ENCODE results near the gene COQ10A.

The COQ10A gene

DNA sequence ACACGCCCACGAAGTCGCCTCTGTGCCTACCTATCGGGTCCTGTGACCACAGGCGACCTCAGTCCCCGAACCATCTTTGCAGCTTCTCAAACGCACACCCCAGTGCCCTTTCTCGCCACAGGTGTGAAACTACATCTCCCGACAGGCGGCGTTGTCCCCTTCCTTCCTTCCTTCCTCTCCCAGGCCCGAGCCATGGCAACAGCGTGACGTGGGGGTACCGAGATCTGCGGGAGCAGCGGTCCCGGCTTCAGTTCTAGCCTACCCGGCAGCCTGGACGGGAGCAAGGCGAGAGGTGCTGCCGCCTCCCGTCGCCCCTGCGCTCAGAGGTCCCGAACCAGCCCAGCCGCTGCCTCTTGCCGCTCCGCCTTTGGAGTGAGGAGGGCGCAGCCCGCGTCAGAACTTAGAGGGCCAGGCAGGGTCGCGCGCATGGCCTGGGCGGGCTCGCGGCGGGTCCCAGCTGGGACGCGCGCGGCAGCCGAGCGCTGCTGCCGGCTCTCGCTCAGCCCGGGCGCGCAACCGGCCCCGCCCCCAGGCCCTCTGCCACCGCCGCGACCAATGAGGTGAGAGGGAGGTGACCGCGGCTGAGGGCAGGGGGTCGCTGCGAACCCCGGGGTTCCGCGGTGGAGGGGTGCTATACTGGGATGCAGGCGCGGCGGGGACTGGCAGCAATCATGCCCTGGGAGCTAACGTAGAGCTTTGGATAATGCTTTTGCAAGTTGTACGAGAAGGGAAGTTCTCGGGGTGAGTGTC is at the start of gene COQ10A:
COQ10A (plus strand) TSS at position 250 of the 750 bp plus-strand sequence; CDS start at position 427, 177 bp downstream.
- peak; percentile 76 for DNase-seq (ENCODE audit: low read depth)

DNA sequence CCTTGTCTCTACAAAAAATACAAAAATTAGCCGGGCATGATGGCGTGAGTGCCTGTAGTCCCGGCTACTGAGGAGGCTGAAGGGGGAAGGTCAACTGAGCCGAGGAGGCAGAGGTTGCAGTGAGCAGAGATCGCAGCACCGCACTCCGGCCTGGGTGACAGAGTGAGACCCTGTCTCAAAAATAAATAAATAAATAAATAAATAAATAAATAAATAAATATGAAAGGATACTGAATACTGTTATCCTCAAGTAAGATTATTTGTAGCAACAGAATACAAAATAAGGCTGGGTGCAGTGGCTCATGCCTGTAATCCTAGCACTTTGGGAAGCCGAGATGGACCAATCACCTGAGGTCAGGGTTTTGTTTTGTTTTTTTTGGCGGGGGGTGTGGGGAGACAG is 46.9 kb upstream of the COQ10A start:
- DNase-seq (ENCODE audit: low read depth), result no peak

DNA sequence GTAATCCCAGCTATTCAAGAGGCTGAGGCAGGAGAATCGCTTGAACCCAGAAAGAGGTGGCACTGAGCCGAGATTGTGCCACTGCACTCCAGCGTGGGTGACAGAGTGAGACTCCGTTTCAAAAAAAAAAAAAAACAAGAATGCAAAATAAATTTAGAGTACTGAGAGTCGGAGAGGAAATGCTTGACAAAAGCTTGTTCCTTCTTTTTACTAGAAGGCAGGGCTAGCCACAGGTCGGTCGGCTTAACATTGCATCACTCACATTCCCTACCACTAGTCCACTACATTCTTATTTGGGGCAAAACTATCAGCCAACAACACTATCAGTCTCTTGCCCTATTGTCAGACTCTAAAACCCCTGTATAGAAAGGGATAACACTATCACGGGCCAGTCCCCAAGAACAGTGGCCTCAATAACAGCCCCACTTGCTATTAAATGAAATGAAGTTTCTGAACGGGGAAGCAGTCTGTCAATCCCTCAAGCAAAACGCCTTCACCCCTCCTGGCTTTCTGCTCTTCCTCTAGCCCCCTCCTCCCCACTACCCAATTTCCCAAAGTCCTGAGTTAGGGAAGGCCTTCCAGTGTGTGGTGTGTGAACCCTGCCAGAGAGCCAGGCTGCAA is 46.0 kb upstream of the COQ10A start:
- DNase-seq (ENCODE audit: low read depth), result peak; percentile 71

DNA sequence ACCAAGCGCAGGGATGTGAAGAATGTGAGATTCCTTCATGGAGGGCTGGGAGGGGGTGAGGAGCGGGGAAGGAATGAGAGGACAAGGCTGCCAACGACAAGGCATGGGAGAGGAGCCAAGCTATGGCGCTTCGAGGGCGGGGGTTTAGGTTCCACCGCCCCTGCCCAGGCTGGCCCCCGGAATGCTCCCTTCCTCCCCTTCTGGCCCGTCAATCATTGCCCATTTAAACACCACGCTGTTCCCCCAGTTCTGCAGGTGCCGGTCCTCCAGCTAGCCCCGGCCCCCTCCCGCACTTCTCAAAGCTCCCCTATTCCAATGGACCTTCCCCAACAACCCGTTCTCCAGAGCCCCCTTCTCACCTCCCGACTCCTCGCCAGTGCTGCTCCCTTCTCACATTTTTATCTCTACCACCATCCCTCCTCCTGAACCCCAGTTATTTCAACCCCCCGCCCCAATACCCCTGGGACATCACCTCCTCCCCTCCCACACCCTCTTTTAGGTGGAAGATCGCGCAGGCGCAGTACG is 45.4 kb upstream of the COQ10A start:
- peak; percentile 69 for DNase-seq (ENCODE audit: low read depth)

DNA sequence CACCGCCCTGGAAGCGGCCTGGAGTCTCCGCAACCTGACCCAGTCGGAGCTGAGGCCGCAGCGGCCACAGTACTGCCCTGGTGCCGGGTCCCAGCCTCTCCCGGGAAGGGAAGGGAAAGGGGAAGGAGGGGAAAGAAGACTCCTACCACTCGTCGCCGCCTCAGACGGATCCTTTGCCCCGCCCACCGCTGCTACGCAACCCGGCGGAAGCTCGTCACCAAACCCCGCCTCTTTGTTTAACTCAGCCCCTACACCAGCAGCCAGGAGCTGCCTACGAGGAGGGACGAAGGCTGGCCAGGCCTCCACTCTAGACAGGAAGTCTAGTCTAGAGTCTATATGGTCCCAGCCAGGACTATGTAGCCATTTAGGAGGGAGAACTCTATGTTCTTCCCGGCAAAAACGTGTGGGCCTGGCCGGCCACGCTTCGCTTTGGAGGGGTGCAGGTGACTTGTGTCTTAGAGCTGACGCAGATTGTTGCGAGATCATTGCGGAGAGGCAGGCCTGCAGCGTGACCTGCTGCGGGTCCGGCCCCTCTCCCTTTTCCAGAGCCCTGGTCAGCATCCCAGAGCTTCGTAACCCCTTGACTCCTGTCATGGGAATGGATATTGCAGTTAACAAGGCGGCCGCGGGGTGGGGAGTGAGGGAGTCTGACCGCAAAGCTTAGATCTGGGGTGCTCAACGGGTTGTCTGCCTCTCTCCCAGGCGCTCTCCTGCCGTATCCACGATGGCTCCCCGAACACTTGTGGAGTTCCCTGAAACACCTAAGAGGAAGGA is 44.8 kb upstream of the COQ10A start, which contains the start of gene RNF41:
RNF41 (minus strand) TSS at position 166 of the 774 bp plus-strand sequence. CDS start 7,875 bp downstream, outside the sequence.
- DNase-seq (ENCODE audit: low read depth), result peak; percentile 96

DNA sequence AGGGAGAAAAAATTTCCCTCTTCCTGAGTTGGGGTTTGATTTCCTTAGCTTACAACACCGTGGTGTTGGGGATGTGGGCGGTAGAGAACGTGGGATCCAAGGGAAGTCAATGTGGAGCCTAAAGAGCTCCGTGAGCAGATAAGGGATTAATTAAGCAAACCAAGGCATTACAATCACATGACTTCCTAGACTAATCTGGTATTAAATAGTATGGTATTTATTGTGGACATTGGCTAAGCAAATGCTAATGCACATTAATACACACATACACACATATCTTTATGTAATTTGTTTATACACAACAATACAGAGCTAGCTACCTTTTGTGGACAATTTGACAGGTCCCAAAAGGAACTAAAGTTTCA is 44.2 kb upstream of the COQ10A start:
- no peak for DNase-seq (ENCODE audit: low read depth)

DNA sequence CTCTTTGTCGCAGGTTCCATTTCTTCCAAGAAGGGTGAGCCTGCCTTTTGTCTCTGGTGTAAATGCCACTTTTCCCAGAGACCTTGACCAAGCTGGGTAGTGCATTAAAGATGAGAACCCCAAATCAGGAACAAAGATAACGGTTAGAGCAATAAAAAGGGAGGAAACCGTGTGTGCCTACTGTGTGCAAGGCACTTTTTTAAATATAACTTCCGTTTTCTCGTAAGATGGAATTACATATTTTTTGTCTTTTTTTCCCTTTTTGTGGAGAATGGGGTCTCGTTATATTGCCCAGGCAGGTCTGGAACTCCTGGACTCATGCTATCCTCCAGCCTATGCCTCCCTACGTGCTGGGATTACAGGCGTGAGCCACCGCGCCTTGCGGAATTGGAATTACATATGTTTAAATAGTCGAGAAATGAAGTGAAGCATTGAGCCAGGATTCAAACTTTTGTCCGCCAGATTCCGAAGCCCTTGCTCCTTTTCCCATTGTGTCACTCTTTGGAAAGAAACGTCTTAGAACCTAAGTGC is 43.1 kb upstream of the COQ10A start:
- DNase-seq (ENCODE audit: low read depth), result no peak

DNA sequence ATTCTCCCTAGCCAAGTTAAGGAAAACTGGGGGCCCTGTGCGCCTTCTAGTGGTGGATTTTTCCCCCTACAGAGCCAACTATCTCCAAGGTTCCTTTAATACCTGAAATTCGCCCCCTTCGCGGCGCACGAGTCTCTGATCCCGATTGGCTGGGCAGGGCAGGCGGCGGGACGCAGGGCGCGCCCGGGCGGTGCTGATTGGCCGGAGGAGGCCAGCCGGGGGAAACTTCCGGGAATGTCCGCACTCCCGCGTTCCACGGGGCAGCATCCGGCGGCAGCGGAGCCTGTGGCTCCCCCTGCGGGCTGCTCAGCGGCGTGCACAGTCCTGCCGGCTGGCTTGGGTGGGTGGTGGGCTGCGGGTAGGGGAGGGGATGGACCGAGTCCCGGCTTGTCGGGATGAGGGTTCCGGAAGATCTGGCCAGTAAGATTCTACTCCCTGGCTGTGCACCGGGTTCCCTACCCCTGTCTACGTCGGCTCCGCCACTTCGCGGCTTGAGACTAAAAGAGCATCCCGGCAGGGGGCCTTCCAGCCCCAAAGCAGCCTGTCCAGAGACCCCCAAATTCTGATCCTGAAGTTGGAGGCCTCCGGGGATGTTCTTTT is 42.5 kb upstream of the COQ10A start, which contains the start of gene NABP2:
NABP2 (plus strand) TSS at position 241 of the 600 bp plus-strand sequence. CDS start 515 bp downstream, outside the sequence.
- peak; percentile 96 for DNase-seq (ENCODE audit: low read depth)

DNA sequence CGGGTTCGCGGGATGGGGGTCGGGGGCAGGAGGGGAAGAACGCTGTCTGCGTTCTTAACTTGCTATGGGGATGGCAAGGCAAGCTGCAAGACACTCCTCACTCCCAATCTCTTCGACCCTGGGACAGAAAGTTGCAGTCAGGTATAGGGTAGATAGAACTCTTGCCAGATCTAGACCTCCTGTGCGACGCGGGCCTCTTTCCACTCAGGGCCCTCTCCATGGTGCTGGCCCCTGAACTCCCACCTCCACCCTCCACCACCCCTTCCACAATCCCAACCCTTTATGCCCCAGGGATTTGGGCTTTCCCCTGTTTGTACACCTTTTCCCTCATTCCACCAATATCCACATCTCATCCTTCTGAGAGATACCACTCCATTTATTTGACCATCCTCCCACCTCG is 41.8 kb upstream of the COQ10A start:
- DNase-seq (ENCODE audit: low read depth), result no peak

DNA sequence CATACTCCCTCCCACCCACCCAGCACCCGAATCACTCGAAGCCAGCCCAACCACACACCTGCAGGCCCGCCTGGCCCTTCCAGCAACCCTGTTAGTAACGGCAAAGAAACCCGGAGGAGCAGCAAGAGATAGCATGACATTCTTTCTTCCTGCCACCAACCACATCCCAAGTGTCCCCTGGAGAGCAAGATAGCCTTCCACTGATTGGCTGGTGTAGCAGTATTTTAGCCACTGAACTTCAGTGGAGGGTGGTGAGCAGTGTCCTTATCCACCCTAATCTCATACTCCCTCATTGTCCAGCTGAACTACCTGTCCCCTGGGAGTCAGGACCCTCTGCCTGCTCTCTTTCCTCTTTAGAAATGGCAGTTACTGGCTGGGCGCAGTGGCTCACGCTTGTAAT is 37.7 kb upstream of the COQ10A start:
- DNase-seq (ENCODE audit: low read depth), result no peak

DNA sequence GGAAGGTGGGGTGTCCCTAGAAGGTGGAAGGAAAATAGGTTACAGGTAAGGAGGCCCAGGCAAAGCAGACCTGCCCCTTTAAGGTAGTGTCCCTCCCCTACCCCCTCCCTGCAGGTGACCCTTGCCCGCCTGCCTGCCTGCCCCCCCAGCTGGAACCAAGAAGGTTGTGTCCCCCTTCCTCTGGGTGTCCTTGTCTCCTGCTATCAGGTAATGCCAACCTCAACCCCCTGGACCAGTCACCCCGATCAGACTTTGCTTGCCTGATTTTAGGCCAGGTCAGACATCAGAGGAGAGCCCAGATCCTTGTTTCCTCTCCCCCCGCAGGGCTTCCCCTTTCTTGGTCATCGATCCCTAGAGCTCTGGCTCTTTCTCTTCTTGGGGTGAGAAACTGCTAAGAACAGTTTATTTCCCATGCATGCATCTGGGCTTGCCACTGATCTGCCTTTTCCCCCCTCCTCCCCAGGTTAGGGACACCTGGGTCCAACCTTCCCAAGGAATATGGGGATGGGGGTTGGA is 36.8 kb upstream of the COQ10A start, which contains the start of gene SLC39A5:
SLC39A5 (plus strand) TSS at position 136 of the 516 bp plus-strand sequence. CDS start 1,224 bp downstream, outside the sequence.
- DNase-seq (ENCODE audit: low read depth), result no peak

DNA sequence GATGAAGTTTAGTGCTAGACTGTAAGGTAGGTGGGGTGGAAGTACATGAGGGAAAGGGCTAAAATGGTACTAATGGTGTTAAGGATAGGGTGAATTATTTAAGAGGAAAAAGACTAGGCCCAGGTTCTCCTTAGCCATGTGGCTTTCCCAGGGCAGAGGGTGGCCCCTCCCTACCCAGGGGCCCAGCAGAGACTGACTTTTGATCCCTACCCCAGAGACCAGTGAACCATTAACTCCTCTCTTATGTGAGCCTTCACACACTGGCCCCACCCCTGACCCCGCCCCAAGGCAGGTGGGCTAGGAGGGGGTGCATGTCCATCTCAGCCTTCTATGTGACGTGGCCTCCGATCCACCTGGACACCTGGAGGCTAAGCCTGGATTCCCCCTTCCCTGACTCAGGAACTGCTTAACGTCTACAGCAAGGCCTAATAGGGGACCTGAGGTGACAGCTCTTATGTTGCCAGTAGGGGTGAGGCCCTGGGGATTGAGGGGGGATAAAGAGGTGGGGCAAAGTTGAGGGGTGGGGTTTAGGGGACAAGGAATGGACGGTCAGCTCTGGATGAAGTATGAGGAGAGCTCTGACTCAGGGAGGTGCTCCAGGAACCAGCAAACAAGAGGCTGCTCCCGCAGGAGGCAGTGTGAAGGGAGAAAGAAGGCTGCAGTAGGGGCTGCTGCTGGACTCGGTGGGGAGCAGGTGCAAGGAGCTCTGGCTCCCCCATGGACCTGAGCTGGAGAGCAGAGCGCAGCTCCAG is 36.1 kb upstream of the COQ10A start:
- no peak for DNase-seq (ENCODE audit: low read depth)

DNA sequence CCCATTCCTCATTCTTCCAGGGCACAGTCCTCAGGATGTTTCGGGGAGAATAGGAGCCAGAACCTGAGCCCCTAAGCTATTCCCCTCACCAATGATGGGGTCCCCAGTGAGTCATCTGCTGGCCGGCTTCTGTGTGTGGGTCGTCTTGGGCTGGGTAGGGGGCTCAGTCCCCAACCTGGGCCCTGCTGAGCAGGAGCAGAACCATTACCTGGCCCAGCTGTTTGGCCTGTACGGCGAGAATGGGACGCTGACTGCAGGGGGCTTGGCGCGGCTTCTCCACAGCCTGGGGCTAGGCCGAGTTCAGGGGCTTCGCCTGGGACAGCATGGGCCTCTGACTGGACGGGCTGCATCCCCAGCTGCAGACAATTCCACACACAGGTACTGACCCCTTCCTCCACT is 35.6 kb upstream of the COQ10A start:
- DNase-seq (ENCODE audit: low read depth), result no peak

DNA sequence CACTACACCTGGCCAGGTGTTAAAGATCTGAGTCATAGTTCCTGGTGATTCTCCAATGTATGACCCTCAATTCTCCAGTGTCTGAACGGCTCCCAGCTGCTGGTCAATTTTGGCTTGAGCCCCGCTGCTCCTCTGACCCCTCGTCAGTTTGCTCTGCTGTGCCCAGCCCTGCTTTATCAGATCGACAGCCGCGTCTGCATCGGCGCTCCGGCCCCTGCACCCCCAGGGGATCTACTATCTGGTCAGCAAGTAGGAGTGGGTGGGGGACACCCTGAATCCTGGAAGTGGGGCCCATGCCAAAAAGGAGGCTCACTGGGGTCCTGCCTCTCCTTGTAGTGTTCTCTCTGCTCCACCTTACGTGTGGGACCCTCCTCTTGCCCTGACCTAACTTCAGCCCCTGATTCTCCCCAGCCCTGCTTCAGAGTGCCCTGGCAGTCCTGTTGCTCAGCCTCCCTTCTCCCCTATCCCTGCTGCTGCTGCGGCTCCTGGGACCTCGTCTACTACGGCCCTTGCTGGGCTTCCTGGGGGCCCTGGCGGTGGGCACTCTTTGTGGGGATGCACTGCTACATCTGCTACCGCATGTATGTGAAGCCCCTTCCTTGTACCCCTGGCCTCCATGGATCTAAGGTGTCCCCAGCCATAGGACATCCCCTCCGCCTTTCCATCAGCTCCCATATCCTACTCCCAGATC is 31.9 kb upstream of the COQ10A start:
- DNase-seq (ENCODE audit: low read depth), result no peak

DNA sequence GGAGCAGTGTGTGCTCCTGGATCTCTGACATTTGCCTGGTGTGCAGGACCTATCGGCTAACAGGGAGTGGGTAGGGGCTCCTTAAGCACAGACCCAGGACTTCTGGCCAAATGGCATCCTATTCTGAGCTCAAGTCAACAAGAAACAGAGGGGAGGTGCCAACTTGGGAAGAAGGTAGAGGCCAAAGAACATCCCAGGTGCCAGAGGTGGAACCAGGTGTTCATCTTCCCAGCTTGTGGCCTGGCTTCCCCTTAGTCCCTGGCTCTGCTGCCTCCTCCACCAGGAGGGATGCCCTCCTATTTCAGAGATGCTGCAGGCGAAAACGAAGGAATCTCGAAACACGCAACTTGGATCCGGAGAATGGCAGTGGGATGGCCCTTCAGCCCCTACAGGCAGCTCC is 30.7 kb upstream of the COQ10A start:
- no peak for DNase-seq (ENCODE audit: low read depth)

DNA sequence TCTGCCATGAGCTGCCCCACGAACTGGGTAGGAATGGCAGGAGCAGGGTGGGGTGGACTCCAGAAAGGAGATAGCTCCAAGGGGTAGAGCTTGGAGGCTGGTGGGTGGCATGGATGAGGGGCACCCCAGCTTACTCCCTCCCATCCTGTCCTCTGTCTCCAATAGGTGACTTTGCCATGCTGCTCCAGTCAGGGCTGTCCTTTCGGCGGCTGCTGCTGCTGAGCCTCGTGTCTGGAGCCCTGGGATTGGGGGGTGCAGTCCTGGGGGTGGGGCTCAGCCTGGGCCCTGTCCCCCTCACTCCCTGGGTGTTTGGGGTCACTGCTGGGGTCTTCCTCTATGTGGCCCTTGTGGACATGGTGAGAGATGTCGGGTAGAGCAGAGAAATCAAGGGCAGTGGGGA is 29.8 kb upstream of the COQ10A start:
- DNase-seq (ENCODE audit: low read depth), result no peak

DNA sequence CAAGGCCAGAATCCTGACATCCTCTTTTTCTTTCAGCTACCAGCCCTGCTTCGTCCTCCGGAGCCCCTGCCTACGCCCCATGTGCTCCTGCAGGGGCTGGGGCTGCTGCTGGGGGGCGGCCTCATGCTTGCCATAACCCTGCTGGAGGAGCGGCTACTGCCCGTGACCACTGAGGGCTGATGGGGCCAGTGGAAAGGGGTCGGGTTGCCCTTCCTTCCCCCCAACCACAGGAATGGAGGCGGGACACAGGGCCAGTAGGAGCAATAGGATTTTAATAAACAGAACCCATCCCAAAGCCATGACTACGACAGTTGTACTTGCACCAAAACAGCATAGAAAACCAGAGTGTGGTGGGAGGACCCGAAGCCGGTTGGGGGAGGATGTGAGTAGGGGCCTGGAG is 29.2 kb upstream of the COQ10A start:
- no peak for DNase-seq (ENCODE audit: low read depth)

DNA sequence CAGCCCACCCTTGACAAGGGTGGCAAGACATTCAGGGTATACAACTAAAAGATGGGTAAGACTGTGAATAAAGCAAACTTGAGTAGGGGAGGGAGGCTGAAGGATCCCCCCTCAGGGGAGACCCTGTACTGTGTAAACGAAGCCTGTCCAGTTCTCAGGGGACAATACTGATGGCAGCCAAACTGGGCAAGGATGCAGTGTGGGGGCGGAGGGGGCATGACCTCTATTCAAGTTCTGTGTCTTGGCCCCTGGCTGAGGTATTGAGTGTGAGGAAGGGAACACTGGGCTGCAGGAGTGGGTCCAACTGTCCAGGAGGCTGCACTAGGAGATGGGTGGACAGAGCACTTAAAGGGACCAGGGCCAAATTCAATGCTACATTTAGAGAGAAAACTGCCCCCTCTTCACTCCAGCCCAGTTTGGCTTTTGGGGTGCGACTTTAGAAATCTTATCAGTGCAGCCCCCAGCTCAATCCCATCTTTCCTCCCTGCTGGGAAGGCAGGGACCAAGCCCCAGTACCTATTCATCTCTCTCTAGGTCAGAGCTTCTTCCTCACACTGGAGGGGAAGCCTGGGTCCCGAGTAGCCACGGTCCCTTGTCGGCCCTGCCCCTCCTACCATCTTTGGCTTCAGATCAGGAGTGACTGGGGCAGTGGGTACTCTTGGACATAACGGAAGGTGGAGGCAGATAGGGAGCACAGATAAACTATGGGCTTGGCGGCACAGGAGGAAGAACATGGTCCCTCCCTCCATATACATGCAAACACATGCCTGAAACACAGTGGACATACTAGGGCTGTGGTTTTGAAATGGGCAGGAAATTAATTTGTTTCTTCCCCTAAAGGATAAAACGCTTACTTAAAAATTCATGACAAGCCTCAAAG is 25.1 kb upstream of the COQ10A start:
- DNase-seq (ENCODE audit: low read depth), result no peak

DNA sequence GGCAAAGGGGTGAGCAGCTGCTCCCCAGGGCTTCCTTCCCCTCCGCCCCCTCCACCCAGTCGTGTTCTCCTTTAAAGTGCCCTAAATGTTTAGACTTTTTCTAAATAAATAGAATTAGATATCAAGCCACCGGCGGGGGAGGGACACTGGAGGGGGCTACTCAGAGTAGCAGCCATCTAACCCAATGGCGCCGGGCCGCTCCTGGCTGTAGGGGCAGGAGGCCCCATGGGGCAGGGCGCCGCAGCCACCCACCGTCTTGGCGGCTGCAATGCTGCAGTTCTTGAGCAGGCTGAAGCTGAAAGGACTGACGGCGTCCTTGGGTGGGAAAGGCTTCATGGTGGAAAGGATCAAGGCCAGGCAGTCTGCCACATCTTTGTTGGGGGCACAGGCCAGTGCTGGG is 23.8 kb upstream of the COQ10A start:
- no peak for DNase-seq (ENCODE audit: low read depth)

Measured in amniotic epithelial cell (primary cell).